Cardiac muscle cell (in vitro differentiated cells and primary cell): ENCODE measurements around the gene CDH23. TPM values are rescaled to one million over a fixed set of nuclear protein-coding genes. Genes with fewer than 3 reads are reported as not detected.

Experiments
- DNase-seq, 2 donors: peaks; one replicate each; pipeline versions ENCODE4 v3.0.0 to v3.0.0-alpha.2; 2010 to 2017; ENCODE audit warnings: low read depth in 1 of 2, low spot score in 1 of 2
- H3K27ac ChIP-seq: fragments of 200-600 bp; sonication (generic); 2 replicates; pipeline ENCODE4 v1.5.1; 2016
- H3K27me3 ChIP-seq: fragments of 200-600 bp; sonication (generic); 2 replicates; pipeline ENCODE4 v1.6.0; 2016; ENCODE audit warnings: control low read depth
- H3K36me3 ChIP-seq: fragments of 200-600 bp; sonication (generic); 2 replicates; pipeline ENCODE4 v1.5.1; 2016; ENCODE audit warnings: control low read depth
- H3K4me1 ChIP-seq: fragments of 200-600 bp; sonication (generic); 2 replicates; pipeline ENCODE4 v1.8.1; 2017; ENCODE audit warnings: low read depth, mild to moderate bottlenecking, mixed run types
- H3K4me3 ChIP-seq: fragments of 200-600 bp; sonication (generic); 2 replicates; pipeline ENCODE4 v1.5.1; 2016; ENCODE audit warnings: mild to moderate bottlenecking
- H3K9me3 ChIP-seq: fragments of 200-600 bp; sonication (generic); 2 replicates; pipeline ENCODE4 v1.5.1; 2017; ENCODE audit warnings: low read depth, mild to moderate bottlenecking, control low read depth
- polyA plus RNA-seq: library from polyadenylated mRNA; unstranded; fragments of >200 nt; fragmentation: Nextera tagmentation; extraction: Ambion mirVana; gene quantifications from 2 replicates; pipeline ENCODE4 v1.2.1, GENCODE V29; 2016
- total RNA-seq: library from RNA; depleted of rRNA; stranded (reverse); fragments of >200 nt; gene quantifications from 2 replicates; pipeline ENCODE4 v1.2.3, GENCODE V29; 2016
- TF ChIP-seq, protein P1 (sequence below): IDR thresholded peaks from 2 replicates; pipeline ENCODE4 v1.5.1; 2012; ENCODE audit warnings: low read depth, mild to moderate bottlenecking, low read length

CDH23 gene
- total and polyA plus RNA-seq, 2 experiments from 2014 or later, result 0.05 to 0.51 TPM

DNA sequence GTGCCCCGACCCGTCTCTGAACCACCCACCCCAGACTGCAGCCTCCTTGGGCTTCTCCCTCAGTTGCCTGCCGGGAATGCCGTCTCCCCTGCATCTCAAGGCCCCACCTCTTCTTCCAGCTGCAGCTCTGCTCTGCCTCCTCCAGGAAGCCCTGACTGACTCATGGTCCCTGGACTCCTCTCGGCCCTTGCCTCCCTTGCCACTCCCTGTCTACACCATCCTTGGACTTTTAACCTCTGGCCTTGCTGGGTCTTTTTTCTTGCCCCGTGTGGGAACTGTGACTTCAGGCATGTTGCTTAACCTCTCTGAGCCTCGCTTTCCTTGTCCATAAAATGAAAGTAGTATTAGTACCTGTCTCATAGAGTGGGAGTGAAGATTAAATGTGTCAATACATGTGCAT lies 266.6 kb downstream of the CDH23 start:
- no peak overlapping the region for H3K27ac ChIP-seq
- H3K36me3 ChIP-seq, result no peaks in the 10 kb centered on the region
- H3K27me3 ChIP-seq, result no peaks in the 10 kb centered on the region
- no peaks in the 10 kb centered on the region for H3K9me3 ChIP-seq
- TF ChIP-seq, protein P1, sequence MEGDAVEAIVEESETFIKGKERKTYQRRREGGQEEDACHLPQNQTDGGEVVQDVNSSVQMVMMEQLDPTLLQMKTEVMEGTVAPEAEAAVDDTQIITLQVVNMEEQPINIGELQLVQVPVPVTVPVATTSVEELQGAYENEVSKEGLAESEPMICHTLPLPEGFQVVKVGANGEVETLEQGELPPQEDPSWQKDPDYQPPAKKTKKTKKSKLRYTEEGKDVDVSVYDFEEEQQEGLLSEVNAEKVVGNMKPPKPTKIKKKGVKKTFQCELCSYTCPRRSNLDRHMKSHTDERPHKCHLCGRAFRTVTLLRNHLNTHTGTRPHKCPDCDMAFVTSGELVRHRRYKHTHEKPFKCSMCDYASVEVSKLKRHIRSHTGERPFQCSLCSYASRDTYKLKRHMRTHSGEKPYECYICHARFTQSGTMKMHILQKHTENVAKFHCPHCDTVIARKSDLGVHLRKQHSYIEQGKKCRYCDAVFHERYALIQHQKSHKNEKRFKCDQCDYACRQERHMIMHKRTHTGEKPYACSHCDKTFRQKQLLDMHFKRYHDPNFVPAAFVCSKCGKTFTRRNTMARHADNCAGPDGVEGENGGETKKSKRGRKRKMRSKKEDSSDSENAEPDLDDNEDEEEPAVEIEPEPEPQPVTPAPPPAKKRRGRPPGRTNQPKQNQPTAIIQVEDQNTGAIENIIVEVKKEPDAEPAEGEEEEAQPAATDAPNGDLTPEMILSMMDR, result no peak
- no peak for DNase-seq
- peaks cover 10% of the 10 kb centered on the region for H3K4me1 ChIP-seq
- H3K4me3 ChIP-seq, result no peak overlapping the region

DNA sequence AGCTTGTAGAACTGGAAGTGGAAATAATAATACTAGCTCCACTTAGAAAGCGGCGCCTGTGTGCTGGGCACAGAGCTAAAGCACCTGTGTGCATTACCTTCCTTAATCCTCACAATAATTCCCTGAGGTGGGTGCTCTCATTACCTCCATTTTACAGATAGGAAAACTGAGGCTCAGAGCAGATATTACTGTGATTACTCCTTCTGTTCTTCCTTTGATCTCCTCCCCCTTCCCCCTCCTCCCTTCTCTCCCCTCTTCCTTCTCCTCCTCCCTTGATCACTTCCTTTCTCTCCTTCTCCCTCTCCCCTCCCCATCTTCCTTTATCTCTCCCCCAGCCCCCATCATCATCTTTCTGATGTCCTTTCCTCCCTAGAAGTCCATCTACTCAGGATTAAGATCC lies 267.9 kb downstream of the CDH23 start:
- TF ChIP-seq, protein P1, result no peak
- H3K9me3 ChIP-seq, result no peaks in the 10 kb centered on the region
- no peaks in the 10 kb centered on the region for H3K36me3 ChIP-seq
- no peak overlapping the region for H3K4me3 ChIP-seq
- H3K27me3 ChIP-seq, result no peaks in the 10 kb centered on the region
- peaks cover 10% of the 10 kb centered on the region for H3K4me1 ChIP-seq
- DNase-seq, result no peak
- H3K27ac ChIP-seq, result no peak overlapping the region

DNA sequence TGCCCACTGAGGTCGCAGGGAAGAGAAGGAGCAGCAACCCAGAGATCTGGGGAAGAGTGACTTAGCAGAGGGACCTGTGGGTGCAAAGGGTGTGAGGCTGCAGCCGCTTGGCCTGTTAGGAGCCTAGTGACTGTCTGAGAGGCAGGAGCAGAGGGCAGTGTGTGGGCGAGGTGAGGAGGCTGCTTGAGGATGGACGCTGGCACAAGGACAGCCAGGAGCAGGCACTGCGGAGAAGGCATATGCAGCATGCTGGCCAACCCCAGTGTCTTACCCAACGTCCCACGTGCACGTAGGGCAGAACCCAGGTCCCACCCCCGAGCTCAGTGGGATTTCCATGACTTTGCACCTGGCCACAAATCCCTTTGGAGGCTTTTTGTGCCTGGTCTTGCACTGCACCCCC lies 268.7 kb downstream of the CDH23 start:
- Histone ChIP-seq H3K36me3 (no peaks in the 10 kb centered on the region), H3K4me3 (no peak overlapping the region), H3K9me3 (no peaks in the 10 kb centered on the region), H3K27ac (no peak overlapping the region), H3K4me1 (peaks cover 10% of the 10 kb centered on the region), H3K27me3 (no peaks in the 10 kb centered on the region)
- TF ChIP-seq, protein P1, result no peak
- DNase-seq, result no peak

DNA sequence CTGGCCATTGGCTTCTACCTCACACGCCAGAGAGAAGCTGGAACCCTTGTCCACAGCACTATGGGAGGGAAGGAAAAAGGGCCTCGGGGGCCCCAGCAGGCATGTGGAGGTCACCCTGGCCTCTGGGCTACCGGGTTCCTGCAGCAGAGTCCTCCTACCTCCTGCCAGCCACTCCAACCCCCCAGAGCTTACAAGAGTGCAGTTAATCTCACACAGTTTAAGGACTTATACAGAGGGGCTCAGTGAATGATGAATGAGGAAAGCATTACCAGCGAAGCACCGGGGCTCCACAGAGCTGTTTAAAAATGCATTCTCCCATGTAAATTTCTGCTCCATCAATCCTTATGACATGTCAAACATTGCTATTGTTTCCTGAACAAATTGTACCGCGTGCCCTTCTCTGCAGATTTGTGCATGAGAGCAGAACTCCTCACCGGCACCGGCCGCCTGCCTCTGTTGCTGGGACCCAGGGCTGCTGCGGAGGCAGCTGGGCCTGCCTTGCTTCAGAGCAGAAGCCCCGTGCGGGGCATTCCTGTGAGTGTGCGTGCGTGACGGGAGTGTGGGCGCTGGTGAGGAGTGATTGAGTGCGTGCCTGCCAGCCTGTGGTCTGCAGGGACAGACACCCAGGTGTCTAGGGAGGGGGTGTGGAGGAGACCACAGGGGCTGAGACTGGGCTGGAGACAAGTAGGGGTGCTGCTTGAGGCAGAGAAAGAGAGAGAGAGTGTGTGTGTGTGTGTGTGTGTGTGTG lies 270.1 kb downstream of the CDH23 start:
- H3K9me3 ChIP-seq, result no peaks in the 10 kb centered on the region
- no peaks in the 10 kb centered on the region for H3K27me3 ChIP-seq
- TF ChIP-seq, protein P1, result no peak
- peaks cover 10% of the 10 kb centered on the region for H3K4me1 ChIP-seq
- no peak overlapping the region for H3K27ac ChIP-seq
- DNase-seq, result peak in 1 of 2 donors; percentile 53
- no peak overlapping the region for H3K4me3 ChIP-seq
- H3K36me3 ChIP-seq, result no peaks in the 10 kb centered on the region

DNA sequence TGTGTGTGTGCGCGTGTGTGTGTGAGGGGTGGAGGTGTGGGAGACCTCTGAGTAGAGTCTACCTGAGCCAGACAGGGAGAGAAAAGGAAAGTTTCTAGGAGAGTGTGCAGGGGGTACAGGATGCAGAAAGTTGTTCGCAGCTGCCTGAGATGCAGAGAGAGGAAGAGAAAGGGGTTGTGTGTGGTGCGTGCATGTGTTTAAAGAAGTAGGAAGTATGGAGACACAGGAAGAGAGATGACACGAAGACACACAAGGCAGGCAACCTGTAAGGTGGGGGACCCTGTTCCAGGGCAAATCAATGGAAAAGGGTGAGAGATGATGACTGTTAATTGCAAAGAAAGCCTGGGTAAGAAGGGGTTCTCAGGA lies 270.6 kb downstream of the CDH23 start:
- no peaks in the 10 kb centered on the region for H3K36me3 ChIP-seq
- no peaks in the 10 kb centered on the region for H3K9me3 ChIP-seq
- no peak for DNase-seq
- H3K4me3 ChIP-seq, result no peak overlapping the region
- TF ChIP-seq, protein P1, result no peak
- peaks cover 10% of the 10 kb centered on the region for H3K4me1 ChIP-seq
- no peak overlapping the region for H3K27ac ChIP-seq
- H3K27me3 ChIP-seq, result no peaks in the 10 kb centered on the region
